GM10266 (cell line): Measurements from ENCODE around the gene FKBP11.
"Not testable (repeated sequence)": the region's sequence is repeated elsewhere in the genome, so short reads cannot be mapped to it uniquely, and the experiment has no call there.

Experiments
- DNase-seq: peaks from one replicate; pipeline ENCODE4 v3.0.0; 2012; ENCODE audit errors: extremely low spot score
- TF ChIP-seq, protein P1 (sequence below): IDR thresholded peaks from 2 replicates; pipeline ENCODE4 v1.5.1; 2012; ENCODE audit warnings: mild to moderate bottlenecking, low read depth; ENCODE audit not compliant: control insufficient read depth, insufficient read depth; ENCODE audit errors: missing control alignments

Gene FKBP11

DNA sequence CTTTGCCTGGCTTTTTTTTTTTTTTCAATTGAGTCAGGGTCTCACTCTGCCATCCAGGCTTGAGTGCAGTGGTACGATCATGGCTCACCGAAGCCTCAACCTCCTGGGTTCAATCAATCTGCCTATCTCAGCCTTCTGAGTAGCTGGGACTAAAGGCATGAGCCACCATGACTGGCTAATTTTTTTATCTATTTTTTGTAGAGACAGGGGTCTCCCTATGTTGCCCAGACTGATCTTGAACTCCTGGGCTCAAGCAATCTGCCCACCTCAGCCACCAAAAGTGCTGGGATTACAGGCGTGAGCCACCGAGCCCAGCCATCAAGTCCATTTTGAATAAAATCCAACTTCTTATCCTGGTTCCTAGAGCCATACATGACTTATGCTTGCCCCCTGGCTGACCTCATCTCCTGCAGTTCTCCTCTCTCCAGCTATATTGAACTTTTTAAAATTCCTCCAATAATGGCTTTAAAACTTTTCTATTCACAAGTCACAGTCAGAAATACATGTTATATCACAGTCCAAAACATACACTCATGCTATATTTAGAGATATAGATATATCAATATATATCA lies 49.3 kb downstream of the FKBP11 start:
- no peak for DNase-seq
- TF ChIP-seq, protein P1, sequence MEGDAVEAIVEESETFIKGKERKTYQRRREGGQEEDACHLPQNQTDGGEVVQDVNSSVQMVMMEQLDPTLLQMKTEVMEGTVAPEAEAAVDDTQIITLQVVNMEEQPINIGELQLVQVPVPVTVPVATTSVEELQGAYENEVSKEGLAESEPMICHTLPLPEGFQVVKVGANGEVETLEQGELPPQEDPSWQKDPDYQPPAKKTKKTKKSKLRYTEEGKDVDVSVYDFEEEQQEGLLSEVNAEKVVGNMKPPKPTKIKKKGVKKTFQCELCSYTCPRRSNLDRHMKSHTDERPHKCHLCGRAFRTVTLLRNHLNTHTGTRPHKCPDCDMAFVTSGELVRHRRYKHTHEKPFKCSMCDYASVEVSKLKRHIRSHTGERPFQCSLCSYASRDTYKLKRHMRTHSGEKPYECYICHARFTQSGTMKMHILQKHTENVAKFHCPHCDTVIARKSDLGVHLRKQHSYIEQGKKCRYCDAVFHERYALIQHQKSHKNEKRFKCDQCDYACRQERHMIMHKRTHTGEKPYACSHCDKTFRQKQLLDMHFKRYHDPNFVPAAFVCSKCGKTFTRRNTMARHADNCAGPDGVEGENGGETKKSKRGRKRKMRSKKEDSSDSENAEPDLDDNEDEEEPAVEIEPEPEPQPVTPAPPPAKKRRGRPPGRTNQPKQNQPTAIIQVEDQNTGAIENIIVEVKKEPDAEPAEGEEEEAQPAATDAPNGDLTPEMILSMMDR = no peak

DNA sequence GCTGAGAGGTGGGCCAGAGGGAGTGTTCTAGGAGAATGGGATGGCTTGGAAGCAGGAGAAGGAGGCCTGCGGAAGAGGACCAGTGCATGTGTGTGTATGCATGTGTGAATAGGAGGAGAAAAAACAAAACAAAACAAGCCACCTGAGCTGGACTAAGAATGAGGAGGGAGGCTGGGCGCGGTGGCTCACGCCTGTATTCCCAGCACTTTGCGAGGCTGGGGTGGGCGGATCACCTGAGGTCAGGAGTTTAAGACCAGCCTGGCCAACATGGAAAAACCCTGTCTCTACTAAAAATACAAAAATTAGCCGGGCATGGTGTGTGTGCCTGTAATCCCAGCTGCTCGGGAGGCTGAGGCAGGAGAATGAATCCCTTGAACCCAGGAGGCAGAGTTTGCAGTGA lies 51.8 kb downstream of the FKBP11 start:
- not testable (repeated sequence) for DNase-seq

- no peak for DNase-seq
- TF ChIP-seq, protein P1 = no peak
Observed at GRCh38 chr12:48873096-48873495, 52.2 kb downstream of the FKBP11 start.
